CD4-positive, alpha-beta T cell treated with Interleukin-12 subunit alpha and Interleukin-12 subunit beta, for 1 hour (primary cell): Measurements from ENCODE around the gene ST3GAL2.
A peak's percentile ranks its signal among the peaks of the same experiment; 100 is the strongest.
"Not testable (repeated sequence)": the region's sequence is repeated elsewhere in the genome, so short reads cannot be mapped to it uniquely, and the experiment has no call there.

Experiments used
- DNase-seq: peaks from one replicate; pipeline ENCODE4 v3.0.0-alpha.2; 2020

ST3GAL2 gene

GRCh38 chr16:70466805-70467076 is 27.8 kb upstream of the ST3GAL2 start:
- DNase-seq, result no peak

- DNase-seq, result no peak
Observed at GRCh38 chr16:70465999-70466804, 27.3 kb upstream of the ST3GAL2 start.

GRCh38 chr16:70463235-70463634 is 24.3 kb upstream of the ST3GAL2 start:
- no peak for DNase-seq

DNA sequence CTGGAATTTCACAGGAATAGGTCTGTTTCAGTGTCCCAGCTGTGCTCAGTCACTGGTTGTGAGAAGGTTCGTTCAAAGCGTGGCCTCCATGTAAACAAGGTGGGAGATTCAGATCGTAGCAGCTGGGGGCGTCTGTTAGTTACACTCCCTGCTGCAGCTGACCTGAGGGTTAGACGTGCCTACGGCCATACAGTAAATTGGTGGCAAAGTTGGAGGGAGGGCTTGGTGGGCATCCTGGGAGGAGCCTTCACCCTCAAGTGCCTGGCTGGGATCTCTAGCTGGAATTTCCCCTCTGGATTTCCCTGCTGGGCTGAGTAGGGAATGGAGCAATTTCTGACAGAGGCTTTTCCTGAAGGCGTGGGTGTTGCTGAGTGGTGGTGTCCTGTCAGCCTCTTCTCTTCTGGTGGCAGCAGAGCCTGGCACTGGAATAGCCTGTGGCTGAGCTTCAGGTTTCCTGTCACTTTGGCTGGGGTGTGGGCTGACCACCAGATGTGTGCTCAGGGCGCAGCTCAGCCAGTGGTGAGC is 21.9 kb upstream of the ST3GAL2 start:
- DNase-seq, result no peak

- DNase-seq, result no peak
Observed at GRCh38 chr16:70457446-70458166, 18.7 kb upstream of the ST3GAL2 start.

- no peak for DNase-seq
Observed at GRCh38 chr16:70455910-70456309, 17.0 kb upstream of the ST3GAL2 start.

GRCh38 chr16:70454222-70455034 is 15.5 kb upstream of the ST3GAL2 start, which contains the start of gene FCSK:
FCSK (plus strand) TSS chr16:70454595; CDS start chr16:70463191, 8,596 bp downstream.
- DNase-seq, result peak; percentile 71

DNA sequence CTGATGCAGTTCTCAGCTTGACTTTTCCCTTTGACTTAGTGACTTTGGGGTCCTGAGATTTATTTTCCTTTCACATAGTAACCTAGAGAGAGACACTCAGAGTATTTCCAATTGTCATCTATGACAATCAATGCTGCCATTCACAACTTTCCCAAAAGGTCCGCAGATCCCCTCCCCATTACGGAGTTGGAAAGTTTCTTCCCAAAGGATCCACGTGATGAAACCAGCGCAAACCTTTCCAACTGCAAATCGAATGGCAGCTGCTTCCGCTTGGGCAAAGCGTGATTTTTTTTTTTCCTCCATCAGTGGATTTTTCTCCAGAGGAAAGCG is 15.0 kb upstream of the ST3GAL2 start:
- DNase-seq, result no peak

- DNase-seq, result no peak
Observed at GRCh38 chr16:70453117-70453891, 14.4 kb upstream of the ST3GAL2 start.

DNA sequence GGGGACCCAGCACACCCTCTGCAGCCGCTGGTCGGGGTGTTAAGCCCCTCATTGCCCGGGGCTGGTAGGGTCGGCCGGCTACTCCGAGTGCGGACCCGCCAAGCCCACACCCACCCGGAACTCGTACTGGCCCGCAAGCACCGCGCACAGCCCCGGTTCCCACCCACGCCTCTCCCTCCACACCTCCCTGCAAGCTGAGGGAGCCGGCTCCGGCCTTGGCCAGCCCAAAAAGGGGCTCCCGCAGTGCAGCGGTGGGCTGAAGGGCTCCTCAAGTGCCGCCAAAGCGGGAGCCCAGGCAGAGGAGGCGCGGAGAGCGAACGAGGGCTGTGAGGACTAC is 12.1 kb upstream of the ST3GAL2 start:
- not testable (repeated sequence) for DNase-seq

DNA sequence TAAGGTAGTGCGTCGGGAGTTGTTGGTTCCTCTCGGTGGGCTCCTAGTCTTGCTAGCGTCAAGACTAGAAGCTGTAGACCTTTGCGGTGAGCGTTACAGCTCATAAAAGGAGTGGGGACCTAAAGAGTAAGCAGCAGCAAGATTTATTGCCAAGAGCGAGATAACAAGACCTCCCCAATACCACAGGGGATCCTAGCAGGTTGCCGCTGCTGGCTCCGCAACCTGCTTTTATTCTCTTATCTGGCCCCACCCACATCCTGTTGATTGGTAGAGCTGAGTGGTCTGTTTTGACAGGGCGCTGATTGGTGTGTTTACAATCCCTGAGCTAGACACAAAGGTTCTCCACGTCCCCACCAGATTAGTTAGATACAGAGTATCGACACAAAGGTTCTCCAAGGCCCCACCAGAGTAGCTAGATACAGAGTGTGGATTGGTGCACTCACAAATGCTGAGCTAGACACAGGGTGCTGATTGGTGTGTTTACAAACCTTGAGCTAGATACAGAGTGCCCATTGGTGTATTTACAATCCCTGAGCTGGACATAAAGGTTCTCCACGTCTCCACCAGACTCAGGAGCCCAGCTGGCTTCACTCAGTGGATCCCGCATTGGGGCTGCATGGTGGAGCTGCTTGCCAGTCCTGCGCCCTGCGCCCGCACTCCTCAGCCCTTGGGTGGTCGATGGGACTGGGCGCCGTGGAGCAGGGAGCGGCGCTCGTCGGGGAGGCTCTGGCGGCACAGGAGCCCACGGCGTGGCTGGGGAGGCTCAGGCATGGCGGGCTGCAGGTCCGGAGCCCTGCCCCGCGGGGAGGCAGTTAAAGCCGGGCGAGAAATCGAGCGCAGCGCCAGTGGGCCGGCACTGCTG is 11.5 kb upstream of the ST3GAL2 start:
- not testable (repeated sequence) for DNase-seq

DNA sequence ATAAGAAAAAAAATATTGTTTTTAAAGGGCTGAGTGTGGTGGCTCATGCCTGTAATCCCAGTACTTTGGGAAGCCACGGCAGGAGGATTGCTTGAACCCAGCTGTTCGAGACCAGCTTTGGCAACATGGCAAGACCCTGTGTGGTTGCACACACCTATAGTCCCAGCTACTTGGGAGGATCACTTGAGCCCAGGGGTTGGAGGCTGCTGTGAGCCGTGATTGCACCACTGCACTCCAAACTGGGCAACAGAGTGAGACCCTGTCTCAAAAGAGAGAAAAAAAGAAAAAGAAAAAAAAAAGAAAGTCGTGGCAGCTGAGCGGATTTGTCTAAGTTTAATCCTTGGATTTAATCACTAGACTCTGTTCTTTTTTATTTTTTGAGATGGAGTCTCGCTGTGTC is 9.2 kb upstream of the ST3GAL2 start:
- DNase-seq, result no peak

DNA sequence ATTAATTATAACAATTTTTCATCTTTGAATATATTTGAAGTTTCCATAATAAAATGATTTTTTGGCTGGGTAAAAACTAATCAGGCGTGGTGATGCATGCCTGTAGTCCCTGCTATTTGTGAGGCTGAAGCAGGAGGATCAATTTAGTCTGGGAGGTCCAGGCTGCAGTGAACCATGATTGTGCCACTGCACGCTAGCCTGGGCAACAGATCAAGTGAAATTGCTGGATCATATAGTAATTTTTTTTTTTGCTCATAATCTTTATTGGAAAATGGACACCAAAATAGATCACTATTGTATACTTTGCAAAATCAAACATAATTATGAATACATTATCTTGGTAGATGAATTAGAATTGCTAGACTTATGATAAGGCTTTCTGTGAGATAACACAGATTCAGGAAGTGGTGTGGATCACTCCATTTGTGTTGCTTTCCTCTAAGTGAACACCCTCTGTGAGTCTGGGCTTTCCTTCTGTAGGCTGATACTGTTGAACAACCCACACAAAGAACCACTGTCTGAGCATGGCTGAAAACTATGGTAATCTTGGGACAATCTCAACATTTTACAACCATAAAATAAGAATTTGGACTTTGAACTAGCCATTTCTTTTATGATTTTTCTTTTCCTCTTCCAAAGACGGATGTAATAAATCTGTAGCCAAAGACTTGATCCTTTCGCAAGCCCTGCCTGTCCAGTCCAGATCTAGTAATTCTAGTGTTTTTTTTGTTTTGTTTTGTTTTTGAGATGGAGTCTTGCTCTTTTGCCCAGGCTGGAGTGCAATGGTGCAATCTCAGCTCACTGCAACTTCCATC is 5.6 kb upstream of the ST3GAL2 start:
- no peak for DNase-seq

GRCh38 chr16:70442344-70442743 is 3.4 kb upstream of the ST3GAL2 start:
- DNase-seq, result no peak

DNA sequence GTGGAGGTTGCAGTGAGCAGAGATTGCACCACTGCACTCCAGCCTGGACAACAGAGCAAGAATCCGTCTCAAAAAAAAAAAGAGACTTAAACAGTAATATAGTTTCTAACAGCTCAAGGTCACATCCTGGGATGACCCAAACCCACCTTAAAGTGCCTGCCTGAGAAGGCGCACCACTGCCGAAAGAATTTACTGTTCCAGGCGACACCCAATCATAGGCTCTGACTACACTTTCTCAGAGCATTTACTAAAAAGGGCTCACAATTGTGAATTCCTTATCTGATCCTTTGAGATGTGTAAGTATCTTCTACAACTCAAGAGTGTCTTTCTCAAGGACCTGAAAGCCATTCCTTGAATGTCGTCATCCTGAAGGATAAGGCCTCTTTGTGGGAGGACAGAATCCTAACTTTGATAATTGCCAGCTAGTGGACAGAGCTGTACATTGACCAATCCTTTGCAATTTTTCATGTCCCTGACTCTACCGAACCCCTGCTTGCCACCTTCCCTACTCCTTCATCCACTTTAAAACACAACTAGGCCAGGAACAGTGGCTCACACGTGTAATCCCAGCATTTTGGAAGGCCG is 2.6 kb upstream of the ST3GAL2 start:
- no peak for DNase-seq

- no peak for DNase-seq
Observed at GRCh38 chr16:70440009-70440692, 1.3 kb upstream of the ST3GAL2 start.

GRCh38 chr16:70438585-70438968 is 323 bp downstream of the ST3GAL2 start:
- no peak for DNase-seq

GRCh38 chr16:70437582-70438557 is 1.0 kb downstream of the ST3GAL2 start:
- DNase-seq, result no peak
